ENCODE data around the gene SLC5A1.

DNA sequence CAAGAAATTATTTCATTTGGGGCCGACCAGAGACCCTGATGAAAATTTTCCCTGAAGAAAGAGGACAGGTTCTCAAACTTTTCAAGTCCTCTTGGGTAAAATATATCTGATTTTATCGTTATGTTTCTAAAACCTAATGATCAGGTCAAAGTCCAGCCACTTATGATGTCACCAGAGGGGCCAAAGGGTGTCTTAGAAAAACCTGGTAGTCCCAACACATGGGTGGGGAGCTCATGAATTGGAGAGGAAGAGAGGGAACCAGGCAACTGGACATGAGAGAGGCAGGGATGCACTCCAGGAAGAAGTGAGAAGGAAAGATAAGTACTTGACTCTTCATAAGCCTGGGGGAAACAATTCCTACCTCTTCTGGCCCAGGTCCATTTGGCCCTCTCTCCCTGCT, 9.2 kb downstream of the SLC5A1 start:
- TF ChIP-seq, protein P1, sequence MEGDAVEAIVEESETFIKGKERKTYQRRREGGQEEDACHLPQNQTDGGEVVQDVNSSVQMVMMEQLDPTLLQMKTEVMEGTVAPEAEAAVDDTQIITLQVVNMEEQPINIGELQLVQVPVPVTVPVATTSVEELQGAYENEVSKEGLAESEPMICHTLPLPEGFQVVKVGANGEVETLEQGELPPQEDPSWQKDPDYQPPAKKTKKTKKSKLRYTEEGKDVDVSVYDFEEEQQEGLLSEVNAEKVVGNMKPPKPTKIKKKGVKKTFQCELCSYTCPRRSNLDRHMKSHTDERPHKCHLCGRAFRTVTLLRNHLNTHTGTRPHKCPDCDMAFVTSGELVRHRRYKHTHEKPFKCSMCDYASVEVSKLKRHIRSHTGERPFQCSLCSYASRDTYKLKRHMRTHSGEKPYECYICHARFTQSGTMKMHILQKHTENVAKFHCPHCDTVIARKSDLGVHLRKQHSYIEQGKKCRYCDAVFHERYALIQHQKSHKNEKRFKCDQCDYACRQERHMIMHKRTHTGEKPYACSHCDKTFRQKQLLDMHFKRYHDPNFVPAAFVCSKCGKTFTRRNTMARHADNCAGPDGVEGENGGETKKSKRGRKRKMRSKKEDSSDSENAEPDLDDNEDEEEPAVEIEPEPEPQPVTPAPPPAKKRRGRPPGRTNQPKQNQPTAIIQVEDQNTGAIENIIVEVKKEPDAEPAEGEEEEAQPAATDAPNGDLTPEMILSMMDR (conservative IDR thresholded peaks at IDR 0.05) = no peak
- no peak for TF ChIP-seq ZFX (IDR thresholded peaks at IDR 0.05)
